HEK293 (cell line): ENCODE measurements around the gene SPACDR.
A peak's percentile ranks its signal among the peaks of the same experiment; 100 is the strongest.

Experiments used
- CTCF ChIA-PET: fragments of 350-600 bp; formaldehyde crosslinking; extraction: SDS; loops from one replicate; lab custom pipeline; 2021; ENCODE audit warnings: antibody characterized with exemption; lab: Yijun Ruan, JAX
- POLR2A ChIA-PET: fragments of 300-600 bp; formaldehyde crosslinking; extraction: SDS; loops from one replicate; lab custom pipeline; 2020; ENCODE audit warnings: antibody characterized with exemption, inconsistent platforms; lab: Yijun Ruan, JAX
- H3K27ac ChIP-seq: fragments of 200-500 bp; sonication (Bioruptor generic); 2 replicates; pipeline ENCODE4 v1.5.1; 2014; ENCODE audit warnings: low read depth, low read length, control low read depth, inconsistent platforms; ENCODE audit errors: extremely low read depth
- H3K36me3 ChIP-seq, 2 experiments: fragments of 200-500 bp in 1 of 2; sonication (Bioruptor generic) in 1 of 2; 1 replicate in 1 of 2; 2 replicates in 1 of 2; pipeline ENCODE4 v1.5.1; 2014 to 2017; ENCODE audit warnings: inconsistent platforms in 2 of 2, low read length in 2 of 2; ENCODE audit not compliant: control insufficient read depth in 2 of 2, insufficient read depth in 1 of 2
- H3K4me1 ChIP-seq: fragments of 200-500 bp; sonication (Bioruptor generic); 2 replicates; pipeline ENCODE4 v1.5.1; 2014; ENCODE audit warnings: mild to moderate bottlenecking, low read length, inconsistent platforms; ENCODE audit not compliant: control insufficient read depth, insufficient read depth
- H3K4me3 ChIP-seq: 2 replicates; pipeline ENCODE4 v1.5.1; 2011; ENCODE audit warnings: low read depth, mild to moderate bottlenecking, control low read depth, low read length, moderate library complexity
- H3K9me3 ChIP-seq: fragments of 200-500 bp; sonication (Bioruptor generic); 2 replicates; pipeline ENCODE4 v1.5.1; 2014; ENCODE audit warnings: low read depth, low read length, inconsistent platforms; ENCODE audit not compliant: control insufficient read depth, insufficient read depth
- GLIS1 ChIP-seq: fragments of 450-650 bp; formaldehyde crosslinking; IDR thresholded peaks from 2 replicates; pipeline ENCODE4 v1.5.1; 2016; ENCODE audit warnings: missing biosample characterization, missing genetic modification characterization
- IKZF3 ChIP-seq: fragments of 450-650 bp; IDR thresholded peaks from 2 replicates; pipeline ENCODE4 v1.5.0; 2018; ENCODE audit warnings: missing biosample characterization, mild to moderate bottlenecking, missing genetic modification characterization, moderate library complexity
- PRDM1 ChIP-seq: fragments of 450-650 bp; formaldehyde crosslinking; IDR thresholded peaks from 2 replicates; pipeline ENCODE4; 2016; ENCODE audit warnings: missing biosample characterization, missing genetic modification characterization
- SP3 ChIP-seq: fragments of 450-650 bp; formaldehyde crosslinking; IDR thresholded peaks from 2 replicates; pipeline ENCODE4 v1.5.1; 2016; ENCODE audit warnings: missing biosample characterization, missing genetic modification characterization
- ZBTB17 ChIP-seq: fragments of 450-650 bp; formaldehyde crosslinking; IDR thresholded peaks from 2 replicates; pipeline ENCODE4 v1.5.1; 2016; ENCODE audit warnings: missing biosample characterization, missing genetic modification characterization
- ZNF2 ChIP-seq: fragments of 450-650 bp; formaldehyde crosslinking; IDR thresholded peaks from 2 replicates; pipeline ENCODE4 v1.5.1; 2016; ENCODE audit warnings: missing biosample characterization, missing genetic modification characterization
- ZNF366 ChIP-seq: fragments of 450-650 bp; formaldehyde crosslinking; conservative IDR thresholded peaks from 2 replicates; pipeline ENCODE4 v1.5.1; 2016; ENCODE audit warnings: missing biosample characterization, missing genetic modification characterization
- ZNF600 ChIP-seq: fragments of 450-650 bp; formaldehyde crosslinking; IDR thresholded peaks from 2 replicates; pipeline ENCODE4 v1.5.1; 2016; ENCODE audit warnings: missing biosample characterization, missing genetic modification characterization
- ZNF654 ChIP-seq: fragments of 450-650 bp; formaldehyde crosslinking; IDR thresholded peaks from 2 replicates; pipeline ENCODE4 v1.5.1; 2016; ENCODE audit warnings: low read depth, missing biosample characterization, missing genetic modification characterization
- ZNF707 ChIP-seq: fragments of 450-650 bp; formaldehyde crosslinking; IDR thresholded peaks from 2 replicates; pipeline ENCODE4 v1.5.1; 2016; ENCODE audit warnings: missing biosample characterization, missing genetic modification characterization
- ZNF747 ChIP-seq: fragments of 450-650 bp; formaldehyde crosslinking; IDR thresholded peaks from 2 replicates; pipeline ENCODE4 v1.5.1; 2016; ENCODE audit warnings: missing biosample characterization, missing genetic modification characterization
- ZNF792 ChIP-seq: fragments of 450-650 bp; formaldehyde crosslinking; IDR thresholded peaks from 2 replicates; pipeline ENCODE4 v1.5.1; 2016; ENCODE audit warnings: missing biosample characterization, missing genetic modification characterization
- TF ChIP-seq, protein P1 (sequence below): sonication (generic); formaldehyde crosslinking; IDR thresholded peaks from 2 replicates; pipeline ENCODE4 v1.8.1; 2022; ENCODE audit warnings: mild to moderate bottlenecking, moderate library complexity, missing genetic modification reagents
- TF ChIP-seq, protein P2 (sequence below): fragments of 450-650 bp; formaldehyde crosslinking; IDR thresholded peaks from 2 replicates; pipeline ENCODE4 v1.5.1; 2016; ENCODE audit warnings: missing biosample characterization, missing genetic modification characterization
- TF ChIP-seq, protein P3 (sequence below): fragments of 450-650 bp; formaldehyde crosslinking; IDR thresholded peaks from 2 replicates; pipeline ENCODE4 v1.5.1; 2016; ENCODE audit warnings: missing biosample characterization, missing genetic modification characterization
- TF ChIP-seq, protein P4 (sequence below): fragments of 450-650 bp; formaldehyde crosslinking; IDR thresholded peaks from 2 replicates; pipeline ENCODE4 v1.5.1; 2016; ENCODE audit warnings: missing biosample characterization, missing genetic modification characterization

SPACDR gene

DNA sequence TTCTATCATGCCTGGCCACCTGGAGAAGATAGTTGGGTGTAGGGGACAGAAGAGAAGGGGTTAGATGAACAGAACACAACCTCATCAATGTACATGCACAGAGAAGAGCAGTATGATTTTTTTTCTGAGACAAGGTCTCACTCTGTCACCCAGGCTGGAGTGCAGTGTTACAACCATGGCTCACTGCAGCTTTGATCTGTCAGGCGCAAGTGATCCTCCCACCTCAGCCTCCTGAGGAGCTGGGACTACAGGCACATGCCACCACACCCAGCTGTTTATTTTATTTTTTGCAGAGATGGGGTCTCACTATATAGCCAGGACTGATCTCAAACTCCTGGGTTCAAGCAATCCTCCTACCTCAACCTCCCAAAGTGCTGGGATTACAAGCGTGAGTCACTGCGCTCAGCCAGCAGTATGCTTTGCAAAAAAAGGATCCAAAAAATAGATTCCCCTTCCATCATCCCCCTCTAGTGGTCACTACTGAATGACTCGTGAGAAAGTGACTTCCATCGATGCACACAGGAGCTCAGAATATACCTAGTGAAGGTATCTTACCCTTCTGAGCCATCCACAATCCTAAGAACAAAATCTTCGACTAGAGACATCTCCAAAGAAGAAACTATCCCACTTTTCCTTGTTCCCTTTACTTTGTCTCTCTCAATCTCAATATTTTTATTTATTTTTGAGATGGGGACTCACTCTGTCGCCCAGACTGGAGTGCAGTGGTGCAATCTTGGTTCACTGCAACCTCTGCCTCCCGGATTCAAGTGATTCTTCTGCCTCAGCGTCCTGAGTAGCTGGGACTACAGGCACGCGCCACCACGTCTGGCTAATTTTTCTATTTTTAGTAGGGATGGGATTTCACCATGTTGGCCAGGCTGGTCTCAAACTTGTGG is 56.5 kb downstream of the SPACDR start:
- H3K27ac ChIP-seq = no peak overlapping the region
- TF ChIP-seq, protein P1, sequence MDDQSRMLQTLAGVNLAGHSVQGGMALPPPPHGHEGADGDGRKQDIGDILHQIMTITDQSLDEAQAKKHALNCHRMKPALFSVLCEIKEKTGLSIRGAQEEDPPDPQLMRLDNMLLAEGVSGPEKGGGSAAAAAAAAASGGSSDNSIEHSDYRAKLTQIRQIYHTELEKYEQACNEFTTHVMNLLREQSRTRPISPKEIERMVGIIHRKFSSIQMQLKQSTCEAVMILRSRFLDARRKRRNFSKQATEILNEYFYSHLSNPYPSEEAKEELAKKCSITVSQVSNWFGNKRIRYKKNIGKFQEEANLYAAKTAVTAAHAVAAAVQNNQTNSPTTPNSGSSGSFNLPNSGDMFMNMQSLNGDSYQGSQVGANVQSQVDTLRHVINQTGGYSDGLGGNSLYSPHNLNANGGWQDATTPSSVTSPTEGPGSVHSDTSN (CRISPR knock-in tag) = no peak
- TF ChIP-seq, protein P2, sequence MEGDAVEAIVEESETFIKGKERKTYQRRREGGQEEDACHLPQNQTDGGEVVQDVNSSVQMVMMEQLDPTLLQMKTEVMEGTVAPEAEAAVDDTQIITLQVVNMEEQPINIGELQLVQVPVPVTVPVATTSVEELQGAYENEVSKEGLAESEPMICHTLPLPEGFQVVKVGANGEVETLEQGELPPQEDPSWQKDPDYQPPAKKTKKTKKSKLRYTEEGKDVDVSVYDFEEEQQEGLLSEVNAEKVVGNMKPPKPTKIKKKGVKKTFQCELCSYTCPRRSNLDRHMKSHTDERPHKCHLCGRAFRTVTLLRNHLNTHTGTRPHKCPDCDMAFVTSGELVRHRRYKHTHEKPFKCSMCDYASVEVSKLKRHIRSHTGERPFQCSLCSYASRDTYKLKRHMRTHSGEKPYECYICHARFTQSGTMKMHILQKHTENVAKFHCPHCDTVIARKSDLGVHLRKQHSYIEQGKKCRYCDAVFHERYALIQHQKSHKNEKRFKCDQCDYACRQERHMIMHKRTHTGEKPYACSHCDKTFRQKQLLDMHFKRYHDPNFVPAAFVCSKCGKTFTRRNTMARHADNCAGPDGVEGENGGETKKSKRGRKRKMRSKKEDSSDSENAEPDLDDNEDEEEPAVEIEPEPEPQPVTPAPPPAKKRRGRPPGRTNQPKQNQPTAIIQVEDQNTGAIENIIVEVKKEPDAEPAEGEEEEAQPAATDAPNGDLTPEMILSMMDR (tag by site-specific recombination) = peak; percentile 73
- TF ChIP-seq ZNF366 (tag by site-specific recombination) (0 out of 2 replicates have a peak, but pooled peaks have one; percentile 36), ZNF747 (no peak), ZNF792 (tag by site-specific recombination) (no peak), ZNF654 (tag by site-specific recombination) (peak; percentile 92), IKZF3 (tag by site-specific recombination) (no peak), ZBTB17 (tag by site-specific recombination) (peak; percentile 75), PRDM1 (tag by site-specific recombination) (peak; percentile 65), GLIS1 (tag by site-specific recombination) (0 out of 2 replicates have a peak, but pooled peaks have one; percentile 13), SP3 (tag by site-specific recombination) (no peak), ZNF2 (tag by site-specific recombination) (peak; percentile 45; the same call in 1 of the 2 replicates)
- TF ChIP-seq, protein P3, sequence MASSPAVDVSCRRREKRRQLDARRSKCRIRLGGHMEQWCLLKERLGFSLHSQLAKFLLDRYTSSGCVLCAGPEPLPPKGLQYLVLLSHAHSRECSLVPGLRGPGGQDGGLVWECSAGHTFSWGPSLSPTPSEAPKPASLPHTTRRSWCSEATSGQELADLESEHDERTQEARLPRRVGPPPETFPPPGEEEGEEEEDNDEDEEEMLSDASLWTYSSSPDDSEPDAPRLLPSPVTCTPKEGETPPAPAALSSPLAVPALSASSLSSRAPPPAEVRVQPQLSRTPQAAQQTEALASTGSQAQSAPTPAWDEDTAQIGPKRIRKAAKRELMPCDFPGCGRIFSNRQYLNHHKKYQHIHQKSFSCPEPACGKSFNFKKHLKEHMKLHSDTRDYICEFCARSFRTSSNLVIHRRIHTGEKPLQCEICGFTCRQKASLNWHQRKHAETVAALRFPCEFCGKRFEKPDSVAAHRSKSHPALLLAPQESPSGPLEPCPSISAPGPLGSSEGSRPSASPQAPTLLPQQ = no peak
- TF ChIP-seq, protein P4, sequence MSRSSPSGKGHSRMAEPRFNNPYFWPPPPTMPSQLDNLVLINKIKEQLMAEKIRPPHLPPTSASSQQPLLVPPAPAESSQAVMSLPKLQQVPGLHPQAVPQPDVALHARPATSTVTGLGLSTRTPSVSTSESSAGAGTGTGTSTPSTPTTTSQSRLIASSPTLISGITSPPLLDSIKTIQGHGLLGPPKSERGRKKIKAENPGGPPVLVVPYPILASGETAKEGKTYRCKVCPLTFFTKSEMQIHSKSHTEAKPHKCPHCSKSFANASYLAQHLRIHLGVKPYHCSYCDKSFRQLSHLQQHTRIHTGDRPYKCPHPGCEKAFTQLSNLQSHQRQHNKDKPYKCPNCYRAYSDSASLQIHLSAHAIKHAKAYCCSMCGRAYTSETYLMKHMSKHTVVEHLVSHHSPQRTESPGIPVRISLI (tag by site-specific recombination) = peak; percentile 74; the same call in 1 of the 2 replicates
- no peak overlapping the region for H3K4me3 ChIP-seq
- no peaks in the 10 kb centered on the region for H3K9me3 ChIP-seq
- ChIA-PET CTCF (interaction anchor here (0.6 to 3.0 kb wide), 45 partner anchors 9 to 458 kb away, joined by 3 to 22 read pairs (median 4); partner anchors contain the start of genes MEPCE and PILRB), POLR2A (interaction anchor here (0.8 to 1.6 kb wide), 4 partner anchors 21 to 1029 kb away, joined by 3 to 9 read pairs (median 4); partner anchors contain the start of gene ZCWPW1)
- 0 out of 2 replicates have a peak, but pooled peaks cover 6% of the 10 kb centered on the region for H3K4me1 ChIP-seq
- no peaks in the 10 kb centered on the region for H3K36me3 ChIP-seq

DNA sequence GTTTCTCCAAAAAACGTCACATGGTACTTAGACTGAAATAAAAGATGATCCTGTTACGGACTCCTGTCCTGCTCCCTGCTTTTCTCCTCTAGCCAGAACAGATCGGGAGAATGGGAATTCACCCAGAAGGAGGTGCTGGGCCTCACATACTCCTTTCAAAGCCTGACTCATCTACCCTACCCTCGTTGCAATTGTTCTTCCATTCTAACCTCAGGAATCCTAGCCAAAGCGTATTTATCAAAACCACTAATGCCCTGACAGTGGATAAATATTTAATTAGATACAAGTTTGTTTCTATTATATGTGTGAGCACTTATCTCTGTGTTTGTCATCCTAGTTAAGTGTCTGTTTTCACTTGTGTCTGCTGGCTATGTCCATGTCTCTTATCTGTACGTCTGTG is 57.3 kb downstream of the SPACDR start:
- POLR2A ChIA-PET = interaction anchor here (1.6 kb wide), 1 partner anchor 22 kb away, joined by 9 read pairs; the partner anchor contains the start of gene ZCWPW1
- Histone ChIP-seq H3K27ac (no peak overlapping the region), H3K36me3 (no peaks in the 10 kb centered on the region), H3K4me1 (0 out of 2 replicates have a peak, but pooled peaks cover 6% of the 10 kb centered on the region), H3K4me3 (no peak overlapping the region), H3K9me3 (no peaks in the 10 kb centered on the region)
- no peak for TF ChIP-seq ZNF707
- TF ChIP-seq ZNF600 (tag by site-specific recombination) = peak; percentile 68
- CTCF ChIA-PET = interaction anchor here (0.6 to 3.0 kb wide), 35 partner anchors 9 to 403 kb away, joined by 3 to 22 read pairs (median 4); partner anchors contain the start of gene PILRB
